Omental fat pad (tissue), 4 donors: Measurements from ENCODE around the gene PILRA. TPM values are rescaled to one million over a fixed set of nuclear protein-coding genes. Genes with fewer than 3 reads are reported as not detected.
"Not testable (repeated sequence)": the region's sequence is repeated elsewhere in the genome, so short reads cannot be mapped to it uniquely, and the experiment has no call there.

ENCODE experiments used
- ATAC-seq: fragments of 150-250 bp; one replicate; pipeline ENCODE4 v1.9.1; 2016; ENCODE audit warnings: mild to moderate bottlenecking, moderate library complexity; ENCODE audit not compliant: low FRiP score
- DNase-seq: peaks from one replicate; pipeline ENCODE4 v3.0.0-alpha.2; 2019; ENCODE audit warnings: low spot score
- CTCF ChIP-seq, 3 donors: fragments of 450-650 bp; IDR thresholded peaks; one replicate each; pipeline ENCODE4 v1.5.1; 2016 to 2017; ENCODE audit warnings: antibody characterized with exemption in 3 of 3, mild to moderate bottlenecking in 3 of 3, moderate library complexity in 2 of 3
- total RNA-seq, 4 donors: library from RNA; depleted of rRNA; stranded (reverse); fragments of >200 nt; gene quantifications; one replicate each; pipeline ENCODE4 v1.1.0, GENCODE V29; 2016

Gene PILRA
- total RNA-seq, 4 donors from 2014 or later, result 8.6 to 36.9 (median 13.4) TPM

- TF ChIP-seq CTCF (IDR thresholded peaks at IDR 0.05), result no peak
- no peak for ATAC-seq
Observed at GRCh38 chr7:100346921-100347320, 26.4 kb upstream of the PILRA start.

GRCh38 chr7:100348805-100349204, 24.5 kb upstream of the PILRA start:
- no peak for DNase-seq
- no peak for TF ChIP-seq CTCF (IDR thresholded peaks at IDR 0.05)
- no peak for ATAC-seq

More at GRCh38 chr7:100346921-100347320, 26.4 kb upstream of the PILRA start:
- no peak for DNase-seq

- DNase-seq (no peak), ATAC-seq (no peak)
- TF ChIP-seq CTCF (IDR thresholded peaks at IDR 0.05), result no peak
Observed at GRCh38 chr7:100349757-100350156, 23.5 kb upstream of the PILRA start.

- no peak for DNase-seq
- TF ChIP-seq CTCF (IDR thresholded peaks at IDR 0.05), result no peak
- ATAC-seq, result no peak
Observed at GRCh38 chr7:100351657-100352058, 21.6 kb upstream of the PILRA start.

GRCh38 chr7:100352230-100352781, 21.0 kb upstream of the PILRA start:
- not testable (repeated sequence) for ATAC-seq, DNase-seq

GRCh38 chr7:100352984-100353684, 20.2 kb upstream of the PILRA start:
- DNase-seq, result no peak
- TF ChIP-seq CTCF (IDR thresholded peaks at IDR 0.05), result no peak
- ATAC-seq, result no peak

- ATAC-seq (no peak), DNase-seq (no peak)
- no peak for TF ChIP-seq CTCF (IDR thresholded peaks at IDR 0.05)
Observed at GRCh38 chr7:100353685-100354330, 19.5 kb upstream of the PILRA start.
